H9 (cell line): ENCODE measurements around the gene CD53. TPM values are rescaled to one million over a fixed set of nuclear protein-coding genes. Genes with fewer than 3 reads are reported as not detected.

Experiments
- DNase-seq: peaks from one replicate; pipeline ENCODE4 v3.0.0-alpha.2; 2017
- H2AFZ ChIP-seq: one replicate; pipeline ENCODE4 v1.6.1; 2013; ENCODE audit warnings: mild to moderate bottlenecking, low read length, control low read depth, moderate library complexity
- H2AK5ac ChIP-seq: 2 replicates; pipeline ENCODE4 v1.6.1; 2013; ENCODE audit warnings: low read length, control low read depth, mixed read lengths; ENCODE audit not compliant: insufficient read length
- H2BK120ac ChIP-seq: one replicate; pipeline ENCODE4 v1.6.1; 2013; ENCODE audit warnings: low read depth, mild to moderate bottlenecking, low read length, control low read depth, inconsistent platforms; ENCODE audit not compliant: poor library complexity, severe bottlenecking
- H2BK12ac ChIP-seq: 2 replicates; pipeline ENCODE4 v1.6.1; 2013; ENCODE audit warnings: low read length, control low read depth, mixed read lengths, low read depth; ENCODE audit not compliant: insufficient read length
- H2BK15ac ChIP-seq: 2 replicates; pipeline ENCODE4 v1.6.1; 2013; ENCODE audit warnings: low read depth, low read length, control low read depth
- H2BK20ac ChIP-seq: one replicate; pipeline ENCODE4 v1.6.1; 2013; ENCODE audit warnings: low read depth, mild to moderate bottlenecking, low read length, control low read depth, inconsistent platforms; ENCODE audit not compliant: poor library complexity, severe bottlenecking
- H2BK5ac ChIP-seq: 2 replicates; pipeline ENCODE4 v1.6.1; 2013; ENCODE audit warnings: low read length, control low read depth, mixed read lengths; ENCODE audit not compliant: insufficient read length
- H3K14ac ChIP-seq: 2 replicates; pipeline ENCODE4 v1.6.1; 2013; ENCODE audit warnings: low read length, control low read depth; ENCODE audit not compliant: insufficient read depth
- H3K18ac ChIP-seq: 2 replicates; pipeline ENCODE4 v1.6.1; 2013; ENCODE audit warnings: low read depth, mild to moderate bottlenecking, mixed read lengths, low read length, control low read depth; ENCODE audit not compliant: insufficient read length
- H3K23ac ChIP-seq: 2 replicates; pipeline ENCODE4 v1.6.1; 2013; ENCODE audit warnings: low read length, control low read depth, mixed read lengths, low read depth; ENCODE audit not compliant: insufficient read length
- H3K23me2 ChIP-seq: 2 replicates; pipeline ENCODE4 v1.6.1; 2013; ENCODE audit warnings: low read depth, mild to moderate bottlenecking, mixed read lengths, low read length, control low read depth; ENCODE audit not compliant: insufficient read length, poor library complexity, severe bottlenecking
- H3K27ac ChIP-seq: 2 replicates; pipeline ENCODE4 v1.5.1; 2013; ENCODE audit warnings: low read length, control low read depth, mixed read lengths, low read depth; ENCODE audit not compliant: insufficient read length
- H3K27me3 ChIP-seq: 2 replicates; pipeline ENCODE4 v1.6.1; 2013; ENCODE audit warnings: low read length, control low read depth, inconsistent platforms; ENCODE audit not compliant: insufficient read depth
- H3K4ac ChIP-seq: 2 replicates; pipeline ENCODE4 v1.6.1; 2013; ENCODE audit warnings: low read depth, mild to moderate bottlenecking, control low read depth, inconsistent platforms, low read length, moderate library complexity
- H3K4me1 ChIP-seq: 2 replicates; pipeline ENCODE4 v1.6.1; 2013; ENCODE audit warnings: low read length, control low read depth, inconsistent platforms; ENCODE audit not compliant: insufficient read depth
- H3K4me2 ChIP-seq: 2 replicates; pipeline ENCODE4 v1.6.1; 2013; ENCODE audit warnings: low read length, control low read depth, mixed read lengths; ENCODE audit not compliant: insufficient read length, insufficient read depth
- H3K56ac ChIP-seq: 2 replicates; pipeline ENCODE4 v1.6.1; 2013; ENCODE audit warnings: low read depth, mild to moderate bottlenecking, mixed read lengths, low read length, control low read depth; ENCODE audit not compliant: insufficient read length
- H3K79me1 ChIP-seq: 2 replicates; pipeline ENCODE4 v1.6.1; 2013; ENCODE audit warnings: low read depth, mild to moderate bottlenecking, moderate library complexity, low read length, control low read depth, inconsistent platforms; ENCODE audit not compliant: insufficient read depth, poor library complexity, severe bottlenecking
- H3K79me2 ChIP-seq: 2 replicates; pipeline ENCODE4 v1.6.1; 2013; ENCODE audit warnings: low read length, control low read depth, inconsistent platforms; ENCODE audit not compliant: insufficient read depth
- H3K9ac ChIP-seq: 2 replicates; pipeline ENCODE4 v1.6.1; 2013; ENCODE audit warnings: low read length, control low read depth, mixed read lengths; ENCODE audit not compliant: insufficient read length; ENCODE audit errors: extremely low read depth
- H3K9me3 ChIP-seq: one replicate; pipeline ENCODE4 v1.6.1; 2013; ENCODE audit warnings: low read depth, low read length, inconsistent platforms; ENCODE audit not compliant: control insufficient read depth
- H3T11ph ChIP-seq: one replicate; pipeline ENCODE4 v1.6.1; 2013; ENCODE audit warnings: mild to moderate bottlenecking, low read length, control low read depth, inconsistent platforms
- H4K20me1 ChIP-seq: one replicate; pipeline ENCODE4 v1.6.1; 2013; ENCODE audit not compliant: control insufficient read depth, insufficient read length, insufficient read depth
- H4K5ac ChIP-seq: 2 replicates; pipeline ENCODE4 v1.6.1; 2013; ENCODE audit warnings: low read depth, mild to moderate bottlenecking, mixed read lengths, low read length, control low read depth; ENCODE audit not compliant: insufficient read length
- H4K8ac ChIP-seq: replicated peaks from 2 replicates; pipeline ENCODE4 v1.6.1; 2013; ENCODE audit warnings: low read length, control low read depth, mixed read lengths, low read depth; ENCODE audit not compliant: insufficient read length
- H4K91ac ChIP-seq: 2 replicates; pipeline ENCODE4 v1.6.1; 2013; ENCODE audit warnings: low read depth, mild to moderate bottlenecking, moderate library complexity, mixed read lengths, low read length, control low read depth; ENCODE audit not compliant: insufficient read length
- H3K27ac Mint-ChIP-seq, 3 experiments: 2 replicates in 2 of 3; 3 replicates in 1 of 3; pipeline ENCODE4 v1.8.0; 2020 to 2021; ENCODE audit warnings: mixed read lengths in 3 of 3, mild to moderate bottlenecking in 1 of 3, moderate library complexity in 1 of 3
- H3K27me3 Mint-ChIP-seq: 2 replicates; pipeline ENCODE4 v1.8.0; 2021; ENCODE audit warnings: low read depth, mild to moderate bottlenecking, moderate library complexity, mixed read lengths
- H3K36me3 Mint-ChIP-seq, 3 experiments: 2 replicates in 2 of 3; 3 replicates in 1 of 3; pipeline ENCODE4 v1.8.0; 2020 to 2021; ENCODE audit warnings: low read depth in 3 of 3, mixed read lengths in 3 of 3; ENCODE audit not compliant: insufficient read depth in 1 of 3
- H3K4me1 Mint-ChIP-seq, 2 experiments: 2 replicates each; pipeline ENCODE4 v1.8.0; 2020; ENCODE audit warnings: mixed read lengths in 2 of 2
- H3K4me3 Mint-ChIP-seq, 2 experiments: 2 replicates in 1 of 2; 3 replicates in 1 of 2; pipeline ENCODE4 v1.8.0; 2020 to 2021; ENCODE audit warnings: mild to moderate bottlenecking in 2 of 2, mixed read lengths in 2 of 2, moderate library complexity in 1 of 2
- H3K9me3 Mint-ChIP-seq, 2 experiments: 2 replicates in 1 of 2; 3 replicates in 1 of 2; pipeline ENCODE4 v1.8.0; 2020; ENCODE audit warnings: mild to moderate bottlenecking in 2 of 2, mixed read lengths in 2 of 2, moderate library complexity in 1 of 2
- CTCF ChIP-seq: fragments of 200-600 bp; sonication (generic); conservative IDR thresholded peaks from 3 replicates; pipeline ENCODE4 v1.8.0; 2021; ENCODE audit warnings: antibody characterized with exemption, mild to moderate bottlenecking
- WGBS: extraction: QIAGEN DNeasy Blood & Tissue Kit; methylation state at CpG from one replicate; pipeline ENCODE4 v1.1.7; 2013; ENCODE audit warnings: missing lambda C conversion rate, low lambda C conversion rate, mixed read lengths; ENCODE audit not compliant: insufficient read length; ENCODE audit errors: extremely low coverage; 5-methylcytosine and 5-hydroxymethylcytosine counted together
- total RNA-seq: library from RNA; stranded (reverse); gene quantifications from 2 replicates; pipeline ENCODE4 v1.2.1, GENCODE V29; 2021

The CD53 gene
- total RNA-seq, 1 experiment from 2014 or later = 0.15 TPM

GRCh38 chr1:110824192-110824591 is 48.8 kb upstream of the CD53 start:
- no peak overlapping the region for H4K5ac ChIP-seq
- H3K9me3 ChIP-seq = no peaks in the 10 kb centered on the region
- no peak for DNase-seq
- no peak for TF ChIP-seq CTCF
- H3K27me3 ChIP-seq = no peaks in the 10 kb centered on the region
- H2BK15ac ChIP-seq = no peak overlapping the region
- no peak overlapping the region for H3K18ac ChIP-seq
- no peak overlapping the region for H3K56ac ChIP-seq
- H4K8ac ChIP-seq = no peak overlapping the region
- H3K27ac ChIP-seq = no peak overlapping the region
- no peaks in the 10 kb centered on the region for H3K79me1 ChIP-seq
- H3K4me1 ChIP-seq = no peaks in the 10 kb centered on the region
- Mint-ChIP-seq H3K9me3 (peaks cover 23 to 37% of the 10 kb centered on the region in 2 experiments), H3K27me3 (peaks cover 8% of the 10 kb centered on the region), H3K4me3 (no peak overlapping the region), H3K4me1 (no peaks in the 10 kb centered on the region), H3K36me3 (no peaks in the 10 kb centered on the region), H3K27ac (no peak overlapping the region)
- WGBS = no CpG with 5 or more reads among the region's 4 CpGs
- H3K4me2 ChIP-seq = no peak overlapping the region
- H3T11ph ChIP-seq = no peak overlapping the region
- no peak overlapping the region for H2BK12ac ChIP-seq
- no peak overlapping the region for H2BK120ac ChIP-seq
- no peak overlapping the region for H2AFZ ChIP-seq
- no peak overlapping the region for H3K23ac ChIP-seq
- H2AK5ac ChIP-seq = no peak overlapping the region
- no peak overlapping the region for H2BK5ac ChIP-seq
- no peaks in the 10 kb centered on the region for H4K20me1 ChIP-seq
- no peak overlapping the region for H3K9ac ChIP-seq
- H4K91ac ChIP-seq = no peak overlapping the region
- no peaks in the 10 kb centered on the region for H3K23me2 ChIP-seq
- no peaks in the 10 kb centered on the region for H3K79me2 ChIP-seq
- H3K14ac ChIP-seq = peak overlapping the region; percentile 16; the same call in 1 of the 2 replicates
- H2BK20ac ChIP-seq = no peak overlapping the region
- H3K4ac ChIP-seq = no peak overlapping the region
